HG03439 (cell line): Measurements from ENCODE around the gene C16orf95.
"Not testable (repeated sequence)": the region's sequence is repeated elsewhere in the genome, so short reads cannot be mapped to it uniquely, and the experiment has no call there.

ENCODE experiments used
- ATAC-seq: cut with Tn5 transposase; IDR thresholded peaks from one replicate; pipeline ENCODE4 v1.9.1; 2021; ENCODE audit warnings: mild to moderate bottlenecking, moderate library complexity; ENCODE audit not compliant: unreplicated experiment

Gene C16orf95

DNA sequence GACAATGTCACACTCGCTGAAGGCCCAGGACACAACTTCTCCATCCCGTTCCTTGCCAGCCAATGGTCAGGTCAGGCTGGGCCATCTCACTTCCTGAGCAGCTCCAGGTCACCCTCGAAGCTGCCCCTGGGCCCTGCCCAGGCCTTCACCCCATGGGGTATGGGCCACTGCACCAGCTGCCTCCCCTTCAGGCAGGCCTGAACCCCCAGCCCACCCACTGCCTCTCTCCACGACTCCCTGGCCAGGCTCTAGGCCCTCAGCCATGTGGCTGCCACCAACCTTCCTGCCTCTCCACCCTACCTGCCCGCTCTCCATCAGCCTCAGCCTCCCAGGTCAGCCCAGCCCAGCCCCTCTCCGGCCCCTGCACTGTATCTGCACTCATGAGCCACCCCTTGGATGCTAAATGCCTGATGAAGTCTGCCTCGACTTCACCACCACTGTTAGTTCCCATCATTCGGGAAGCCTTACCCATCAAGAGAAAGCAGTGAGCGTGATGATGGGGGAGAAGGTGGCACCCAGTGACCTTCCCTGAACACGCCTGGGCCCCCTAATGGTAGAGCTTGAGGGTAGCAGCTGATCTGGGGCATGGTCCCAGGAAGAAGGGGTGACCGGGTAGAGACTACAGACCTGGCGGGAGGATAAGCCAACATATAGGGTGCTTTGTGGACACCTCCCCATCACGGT is 30.9 kb upstream of the C16orf95 start:
- no peak for ATAC-seq

DNA sequence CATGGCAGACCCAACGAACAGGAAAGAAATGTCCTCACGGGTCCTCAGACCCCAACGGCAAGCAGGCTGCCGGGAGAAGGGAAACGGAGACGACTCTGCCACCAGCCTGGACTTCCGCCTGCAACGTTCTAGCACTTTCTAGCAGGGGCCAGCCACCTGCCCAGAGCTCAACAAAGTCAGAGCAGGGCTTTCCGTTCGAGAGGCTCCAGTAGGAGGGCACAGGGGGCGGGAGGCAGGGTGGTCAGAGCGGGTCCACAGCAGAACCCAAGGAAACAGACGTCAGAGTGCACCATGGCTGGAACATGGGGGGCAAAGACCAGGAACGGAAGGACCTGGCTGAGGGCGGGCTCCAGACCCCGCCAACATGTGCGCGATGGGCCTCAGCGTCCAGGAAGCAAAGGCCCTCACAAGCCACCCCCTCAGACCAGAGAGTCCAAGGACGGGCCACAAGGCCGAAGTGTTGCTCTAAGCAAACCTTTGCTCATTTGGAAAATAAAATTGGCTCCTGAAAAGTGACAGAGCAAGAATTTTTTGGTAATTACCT is 29.4 kb upstream of the C16orf95 start:
- ATAC-seq = no peak

DNA sequence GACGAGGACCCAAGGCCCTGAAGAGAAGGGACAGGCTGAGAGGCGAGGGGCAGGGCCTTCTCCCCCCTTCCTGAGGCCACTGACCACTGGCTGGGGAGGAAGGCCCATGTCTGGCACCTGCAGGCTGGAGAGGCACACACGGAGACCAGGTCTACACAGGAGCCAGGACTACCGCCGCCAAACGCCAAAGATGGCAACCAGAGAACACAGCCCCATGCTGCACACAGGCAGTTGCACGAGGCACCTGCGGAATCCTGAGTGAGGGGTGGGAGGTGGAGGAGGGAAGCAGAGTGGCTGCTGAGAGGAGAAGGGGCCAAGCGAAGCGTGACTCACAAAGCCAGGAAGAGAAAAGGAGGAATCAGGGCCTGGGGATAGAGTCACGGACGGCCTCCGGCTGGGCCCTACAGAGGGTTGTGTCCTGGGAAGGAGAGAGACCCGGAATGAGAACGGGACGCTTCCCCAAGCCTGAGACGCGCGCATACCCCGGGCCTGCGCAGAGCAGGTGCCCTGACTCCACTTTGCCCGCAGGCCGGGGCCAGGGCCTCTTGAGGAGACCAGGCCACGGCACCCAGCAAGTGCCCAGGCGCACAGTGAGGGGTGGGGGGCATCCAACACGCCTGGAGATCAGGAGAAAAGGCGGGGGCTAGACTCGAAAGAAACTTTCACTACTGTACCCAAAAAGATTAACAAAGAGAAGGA is 28.7 kb upstream of the C16orf95 start:
- no peak for ATAC-seq

- no peak for ATAC-seq
Measured at GRCh38 chr16:87344931-87345631, 27.9 kb upstream of the C16orf95 start.

DNA sequence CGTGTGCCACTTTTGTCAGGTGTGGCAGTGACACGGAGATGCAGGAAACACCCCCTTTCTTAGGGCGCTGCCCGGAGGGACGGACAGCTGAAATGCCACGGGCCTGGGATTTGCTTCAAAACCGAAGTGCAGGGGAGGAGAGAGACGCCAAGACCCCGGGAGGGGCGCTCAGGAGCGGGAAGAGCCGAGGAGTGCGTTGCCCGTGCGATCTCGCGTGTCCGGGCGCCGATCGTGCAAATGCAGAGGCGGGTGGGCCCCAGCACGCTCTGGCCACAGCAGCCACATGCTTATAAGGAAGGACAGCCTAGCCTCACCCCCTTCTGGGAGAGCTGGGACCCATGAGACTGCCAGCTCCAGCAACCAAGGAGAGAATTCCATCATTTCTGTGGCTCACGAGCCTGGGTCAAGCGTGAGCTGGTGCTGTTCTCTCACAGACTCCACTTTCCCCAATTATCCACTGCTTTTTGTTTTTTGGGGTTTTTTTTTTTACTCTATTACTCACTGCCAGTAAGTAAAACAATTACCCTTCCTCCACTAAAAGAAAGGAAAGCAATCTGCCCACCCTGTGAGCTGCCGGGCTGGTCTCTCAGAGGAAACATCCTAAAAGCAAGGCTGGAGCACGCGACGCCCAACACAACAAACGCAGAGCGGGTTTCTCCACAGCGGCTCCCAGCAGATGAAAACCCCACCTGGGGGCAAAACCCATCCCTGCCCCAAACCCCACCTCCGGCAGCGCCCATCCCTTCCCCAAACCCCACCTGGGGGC is 27.2 kb upstream of the C16orf95 start:
- no peak for ATAC-seq

DNA sequence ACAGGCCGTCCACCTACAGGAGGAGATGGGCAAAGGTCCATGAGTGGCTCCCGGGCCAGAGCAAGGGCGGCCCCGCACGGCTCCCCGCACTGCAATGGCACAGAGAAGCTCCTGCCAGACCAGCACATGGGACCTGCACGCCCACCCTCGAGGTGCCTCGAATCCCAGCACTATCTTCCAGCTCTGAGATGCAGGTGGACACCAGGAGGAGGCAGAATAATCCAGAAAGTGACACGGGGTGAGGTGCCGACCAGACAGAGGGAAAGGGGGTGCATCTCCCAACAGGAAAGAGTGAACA is 26.5 kb upstream of the C16orf95 start:
- no peak for ATAC-seq

DNA sequence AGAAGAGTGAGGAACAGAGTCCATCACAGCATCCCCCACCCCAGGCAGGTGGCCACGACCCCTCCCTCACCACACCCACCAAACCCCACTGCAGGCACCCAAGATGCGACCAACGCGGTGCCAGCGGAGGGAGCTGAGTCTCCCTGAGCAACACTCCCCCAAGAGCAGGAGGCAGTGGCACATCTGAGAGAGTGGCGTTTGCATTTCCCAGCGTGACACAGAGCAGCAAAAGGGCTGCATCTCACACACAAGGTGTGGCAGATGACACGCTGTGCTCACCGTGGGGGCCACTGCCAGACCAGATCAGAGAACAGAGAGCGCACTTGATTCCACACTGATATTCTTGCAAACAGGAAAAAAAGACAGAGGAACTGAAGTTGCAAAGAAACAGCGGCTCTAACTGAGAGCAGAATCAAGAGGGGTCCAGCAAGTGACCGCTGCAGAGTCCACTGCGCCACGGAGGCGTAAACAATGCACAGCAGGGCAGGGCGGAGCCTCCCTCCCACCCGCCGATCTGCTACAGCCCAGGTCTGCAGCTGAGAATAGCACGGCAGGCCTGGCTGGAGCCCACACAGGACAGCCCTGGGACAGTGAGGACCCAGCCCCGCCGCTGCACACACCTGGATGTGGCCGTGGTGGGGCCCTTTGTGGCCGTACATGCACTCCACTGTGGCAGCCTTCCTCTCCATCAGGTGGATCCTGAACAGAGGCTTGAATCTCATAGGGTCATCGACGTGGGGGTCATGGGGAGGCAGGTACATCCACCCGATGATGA is 26.0 kb upstream of the C16orf95 start:
- no peak for ATAC-seq

- ATAC-seq = no peak
Measured at GRCh38 chr16:87342504-87342903, 25.3 kb upstream of the C16orf95 start.

DNA sequence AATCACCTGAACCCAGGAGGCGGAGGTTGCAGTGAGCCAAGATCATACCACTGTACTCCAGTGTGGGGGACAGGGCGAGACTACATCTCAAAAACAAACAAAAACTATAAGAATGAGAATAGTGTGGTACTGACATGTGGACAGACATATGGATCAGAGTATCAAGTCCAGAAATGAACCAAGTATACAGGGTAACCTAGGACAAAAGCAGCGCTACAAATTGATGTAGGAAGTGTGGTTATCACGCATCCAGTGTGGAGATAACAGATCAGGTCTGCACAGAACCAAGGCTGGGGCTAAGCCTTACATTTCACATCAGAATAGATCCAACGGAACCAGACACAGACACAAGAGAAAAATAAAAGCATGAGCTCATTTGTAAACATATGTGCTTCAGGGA is 23.0 kb upstream of the C16orf95 start:
- no peak for ATAC-seq

DNA sequence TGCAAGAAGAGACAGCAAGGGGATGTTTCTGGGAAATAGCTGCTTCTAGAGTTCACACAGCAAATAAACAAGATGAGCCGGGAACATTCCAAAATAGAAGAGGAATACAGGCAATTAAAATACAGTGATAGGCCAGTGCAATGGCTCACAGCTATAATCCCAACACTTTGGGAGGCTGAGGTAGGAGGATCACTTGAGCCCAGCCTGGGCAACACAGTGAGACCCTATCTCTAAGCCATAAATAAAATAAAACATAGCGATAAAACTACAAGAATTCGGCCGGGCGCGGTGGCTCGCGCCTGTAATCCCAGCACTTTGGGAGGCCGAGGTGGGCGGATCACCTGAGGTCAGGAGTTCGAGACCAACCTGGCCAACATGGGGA is 22.5 kb upstream of the C16orf95 start:
- ATAC-seq = not testable (repeated sequence)

DNA sequence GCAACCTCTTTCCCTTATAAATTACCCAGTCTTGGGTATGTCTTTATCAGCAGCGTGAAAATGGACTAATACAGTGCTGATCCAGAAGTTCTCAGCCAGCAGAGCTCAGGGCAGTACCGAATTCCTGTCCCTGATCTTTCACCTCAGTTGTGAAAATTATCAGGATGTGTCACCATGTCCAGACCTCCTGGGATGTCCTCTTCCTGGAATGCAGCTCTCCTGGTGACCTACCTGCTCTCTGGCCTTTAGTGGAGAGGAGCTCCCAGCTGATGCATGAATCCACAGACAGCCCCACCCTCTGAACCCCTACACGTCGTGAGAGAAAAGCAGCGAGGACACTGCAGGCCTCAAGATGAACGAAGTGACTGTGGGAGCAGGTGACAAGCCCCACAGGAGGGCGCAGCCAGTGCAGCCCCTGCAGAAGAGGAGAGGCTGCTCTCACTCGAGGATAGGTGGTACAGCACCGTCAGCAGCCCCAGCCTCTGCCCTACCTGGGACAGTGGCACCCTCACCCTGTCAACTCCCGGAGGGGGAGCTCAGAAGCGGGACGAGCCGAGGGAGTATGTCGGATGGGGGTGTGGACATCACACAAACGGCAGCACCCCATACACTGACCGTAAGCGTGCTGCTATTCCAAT is 22.0 kb upstream of the C16orf95 start:
- no peak for ATAC-seq

- no peak for ATAC-seq
Measured at GRCh38 chr16:87338155-87338765, 21.1 kb upstream of the C16orf95 start.

DNA sequence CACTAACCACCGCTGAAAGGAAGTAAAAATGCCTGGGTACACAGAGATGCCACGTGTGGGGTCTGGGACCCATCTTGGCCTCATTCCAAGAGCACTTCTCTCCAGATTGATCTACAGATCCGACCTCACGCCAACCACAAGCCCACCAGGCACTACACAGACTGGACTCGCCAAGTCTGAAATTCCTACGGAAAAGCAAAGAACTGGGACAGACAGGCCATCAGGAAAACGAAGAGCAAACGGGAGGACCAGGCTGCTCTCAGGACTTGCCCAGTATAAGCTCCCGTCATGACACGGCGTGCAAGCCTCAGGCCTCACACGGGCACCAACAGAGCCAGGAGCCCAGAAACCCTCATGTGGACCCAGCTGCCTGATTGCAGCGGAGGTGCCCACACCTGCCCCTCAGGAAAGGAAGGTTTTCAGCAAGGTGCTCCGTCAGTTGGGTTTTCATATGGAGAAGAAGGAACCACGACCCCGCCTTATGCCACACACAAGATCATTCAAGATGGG is 20.1 kb upstream of the C16orf95 start:
- no peak for ATAC-seq

DNA sequence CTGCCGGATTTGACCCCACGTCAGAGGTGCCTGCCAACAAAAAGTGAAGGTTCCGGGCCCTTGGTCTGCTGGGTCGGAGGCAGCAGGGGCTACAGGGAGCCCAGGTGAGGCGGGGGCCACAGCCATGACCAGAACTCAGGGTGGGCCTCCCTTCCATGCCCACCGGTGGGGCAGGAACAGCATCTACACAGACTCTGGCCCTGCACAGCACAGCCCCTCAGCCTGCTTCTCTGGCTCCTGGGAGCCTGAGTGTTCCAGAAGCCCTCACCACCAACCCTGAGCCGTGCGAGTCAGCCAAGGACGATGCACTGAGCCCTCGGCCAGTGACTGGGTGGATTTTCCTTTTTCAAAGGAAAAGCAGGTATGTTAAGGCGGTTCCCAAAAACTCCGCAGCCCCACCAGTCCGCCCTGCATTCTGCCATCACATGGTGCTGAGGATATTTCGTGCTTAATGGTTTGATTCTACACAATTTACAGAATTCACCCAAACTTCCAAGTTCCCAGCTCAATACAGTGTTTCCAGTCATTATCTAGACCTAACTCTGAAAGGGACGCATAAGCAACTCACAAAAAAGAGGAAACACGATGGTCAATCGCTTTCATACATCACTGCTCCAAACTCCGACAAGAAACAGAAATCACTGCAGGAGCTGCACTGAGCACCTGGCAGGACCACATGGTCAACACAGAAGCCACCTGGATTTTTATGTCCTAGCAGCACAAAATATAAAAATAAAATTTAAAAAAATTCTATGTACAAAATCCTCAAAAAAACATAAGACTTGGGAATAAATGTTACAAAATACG is 19.4 kb upstream of the C16orf95 start:
- ATAC-seq = no peak

DNA sequence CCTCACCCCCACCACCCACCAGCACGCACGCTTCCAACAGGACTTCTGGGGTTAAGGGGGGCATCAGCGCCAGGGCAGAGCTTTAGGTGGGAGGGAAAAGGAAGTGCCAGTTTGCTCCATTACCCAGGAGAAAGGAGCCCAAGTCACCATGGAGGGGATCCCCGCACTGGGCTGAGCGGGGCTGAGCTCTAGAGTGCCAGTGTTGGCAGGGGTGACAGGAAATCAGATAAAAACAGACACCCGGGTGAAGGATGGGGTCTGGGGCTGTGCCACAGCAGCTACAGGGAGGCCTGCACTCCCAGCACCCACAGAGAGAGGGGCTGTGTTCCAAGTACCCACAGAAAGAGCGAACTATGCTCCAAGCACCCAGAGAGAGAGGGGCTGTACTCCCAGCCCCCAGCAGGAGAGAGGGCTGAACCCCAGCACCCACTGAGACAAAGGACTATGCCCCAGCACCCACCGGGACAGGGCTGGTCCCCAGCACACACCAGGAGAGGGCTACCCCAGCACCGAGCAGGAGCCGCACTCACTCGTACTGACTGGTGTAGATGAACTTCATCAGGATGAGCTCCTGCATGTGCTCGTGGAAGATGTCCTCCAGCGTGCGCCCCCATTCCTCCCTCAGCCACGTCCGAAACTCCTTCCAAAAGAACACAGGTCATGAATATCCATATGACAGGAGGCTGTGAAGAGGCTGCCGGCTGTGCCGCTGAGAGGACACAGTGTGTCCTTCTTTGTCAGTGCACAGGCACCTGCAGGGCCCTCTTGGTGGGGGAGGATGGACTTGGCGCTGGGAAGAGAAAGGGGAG is 18.6 kb upstream of the C16orf95 start:
- ATAC-seq = no peak

DNA sequence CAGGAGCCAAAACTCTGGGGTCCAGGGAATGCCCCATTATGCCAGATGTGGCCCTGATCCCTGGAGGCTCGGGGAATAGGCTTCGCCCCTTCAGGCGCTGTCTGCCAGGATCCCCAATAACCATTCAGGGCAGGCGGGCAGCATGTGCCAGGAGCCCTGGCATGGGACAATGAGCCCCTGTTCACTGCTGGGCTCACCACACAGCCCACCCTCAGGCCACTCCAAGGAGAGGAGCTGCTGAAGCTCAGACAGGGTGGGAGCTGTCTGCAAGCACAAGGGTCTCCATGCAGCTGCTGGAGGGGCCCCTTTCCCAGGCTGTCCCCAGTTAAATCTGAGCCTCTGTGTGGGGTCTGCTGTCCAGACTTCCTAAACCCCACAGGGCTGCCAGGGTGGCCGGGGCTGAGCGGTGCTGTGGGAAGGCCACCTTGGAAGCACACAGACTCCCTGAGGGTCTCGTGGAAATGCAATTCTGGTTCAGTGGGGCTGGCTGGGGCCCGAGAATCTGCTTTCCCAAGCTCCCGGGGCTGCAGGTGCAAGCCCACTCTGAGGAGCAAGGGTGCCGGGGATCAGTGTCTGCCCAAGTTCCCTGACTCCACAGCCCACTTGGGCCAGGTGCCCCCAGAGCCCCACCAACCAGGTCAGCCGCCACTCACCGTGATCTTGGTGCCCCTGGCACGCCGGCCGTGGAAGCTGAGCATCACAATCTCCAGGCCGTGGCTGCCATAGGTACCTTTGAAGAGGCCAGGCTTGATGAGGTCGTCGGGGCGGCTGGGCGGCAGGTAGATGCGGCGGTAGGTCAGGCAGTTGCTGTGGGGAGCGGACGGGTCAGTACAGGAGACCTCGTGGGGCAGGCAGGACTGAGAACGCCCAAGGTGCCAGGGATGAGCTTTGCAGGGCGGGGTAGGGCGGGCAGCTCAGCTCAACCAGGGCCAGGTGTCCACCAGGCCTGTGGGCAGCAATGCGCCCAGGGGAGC is 17.7 kb upstream of the C16orf95 start:
- no peak for ATAC-seq
